HG02840 (cell line): Measurements from ENCODE around the gene GJC2.

ENCODE experiments used
- ATAC-seq: cut with Tn5 transposase; IDR thresholded peaks from one replicate; pipeline ENCODE4 v1.9.1; 2021; ENCODE audit warnings: mild to moderate bottlenecking, moderate library complexity, moderate number of reproducible peaks; ENCODE audit not compliant: unreplicated experiment, low FRiP score

GJC2 gene

GRCh38 chr1:228112167-228112566, 37.6 kb upstream of the GJC2 start:
- no peak for ATAC-seq

GRCh38 chr1:228112617-228113016, 37.1 kb upstream of the GJC2 start:
- no peak for ATAC-seq

- no peak for ATAC-seq
These were observed 34.9 kb upstream of the GJC2 start for GRCh38 chr1:228114827-228115226.

GRCh38 chr1:228117335-228117734, 32.4 kb upstream of the GJC2 start:
- ATAC-seq = no peak

- no peak for ATAC-seq
These were observed 31.7 kb upstream of the GJC2 start for GRCh38 chr1:228118040-228118439.

GRCh38 chr1:228120351-228120750, 29.4 kb upstream of the GJC2 start:
- no peak for ATAC-seq

- no peak for ATAC-seq
These were observed 28.8 kb upstream of the GJC2 start for GRCh38 chr1:228120857-228121489.

- no peak for ATAC-seq
These were observed 26.7 kb upstream of the GJC2 start for GRCh38 chr1:228122921-228123441.

- ATAC-seq = no peak
These were observed 26.2 kb upstream of the GJC2 start for GRCh38 chr1:228123505-228123904.

- no peak for ATAC-seq
These were observed 24.5 kb upstream of the GJC2 start for GRCh38 chr1:228125185-228125584.

GRCh38 chr1:228131766-228132165, 18.0 kb upstream of the GJC2 start:
- no peak for ATAC-seq

GRCh38 chr1:228134591-228134990, 15.1 kb upstream of the GJC2 start:
- ATAC-seq = no peak

- ATAC-seq = no peak
These were observed 12.8 kb upstream of the GJC2 start for GRCh38 chr1:228136901-228137300.

- no peak for ATAC-seq
These were observed 10.3 kb upstream of the GJC2 start for GRCh38 chr1:228139406-228139930.

GRCh38 chr1:228139931-228140723, 9.6 kb upstream of the GJC2 start, which contains the start of gene GUK1:
GUK1 (plus strand) TSS chr1:228140279; CDS start chr1:228140303, 24 bp downstream.
- ATAC-seq = peak; percentile 94

GRCh38 chr1:228140724-228141225, 9.0 kb upstream of the GJC2 start:
- ATAC-seq = no peak

- no peak for ATAC-seq
These were observed 8.3 kb upstream of the GJC2 start for GRCh38 chr1:228141226-228142044.

GRCh38 chr1:228142155-228142691, 7.5 kb upstream of the GJC2 start:
- no peak for ATAC-seq

- no peak for ATAC-seq
These were observed 7.0 kb upstream of the GJC2 start for GRCh38 chr1:228142701-228143136.
